Mucosa of rectum (tissue), 2 donors: Measurements from ENCODE around the gene SF3B6.

ENCODE experiments used
- H3K27ac ChIP-seq, 2 donors: one replicate each; pipeline ENCODE4 v1.7.0; 2013; ENCODE audit warnings: inconsistent platforms in 2 of 2, low read depth in 2 of 2, low read length in 2 of 2
- H3K27me3 ChIP-seq, 2 donors: one replicate each; pipeline ENCODE4 v1.7.0; 2013; ENCODE audit warnings: low read length in 2 of 2; ENCODE audit not compliant: control insufficient read depth in 2 of 2, insufficient read depth in 2 of 2
- H3K36me3 ChIP-seq, 2 donors: one replicate each; pipeline ENCODE4 v1.7.0; 2013; ENCODE audit warnings: low read length in 2 of 2; ENCODE audit not compliant: control insufficient read depth in 2 of 2, insufficient read depth in 2 of 2
- H3K4me1 ChIP-seq, 2 donors: one replicate each; pipeline ENCODE4 v1.7.0; 2013; ENCODE audit warnings: low read length in 2 of 2, mild to moderate bottlenecking in 1 of 2; ENCODE audit not compliant: control insufficient read depth in 2 of 2, insufficient read depth in 2 of 2
- H3K4me3 ChIP-seq, 2 donors: one replicate each; pipeline ENCODE4 v1.7.0; 2013; ENCODE audit warnings: low read length in 2 of 2
- H3K9ac ChIP-seq, 2 donors: one replicate each; pipeline ENCODE4 v1.7.0; 2013; ENCODE audit warnings: low read length in 2 of 2, low read depth in 1 of 2, mild to moderate bottlenecking in 1 of 2
- H3K9me3 ChIP-seq, 2 donors: one replicate each; pipeline ENCODE4 v1.7.0; 2013; ENCODE audit warnings: low read length in 2 of 2; ENCODE audit not compliant: control insufficient read depth in 2 of 2
- donor health status: healthy.
- donor health status: Normal muscosa, but diverticular disease.

Gene SF3B6, protein sequence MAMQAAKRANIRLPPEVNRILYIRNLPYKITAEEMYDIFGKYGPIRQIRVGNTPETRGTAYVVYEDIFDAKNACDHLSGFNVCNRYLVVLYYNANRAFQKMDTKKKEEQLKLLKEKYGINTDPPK

GRCh38 chr2:24075915-24076848 is at the start of gene SF3B6:
Gene SF3B6, minus strand, starts transcription at chr2:24076326. Its CDS starts 97 bp downstream, at chr2:24076229.
- Histone ChIP-seq H3K9me3 (no peaks in the 10 kb centered on the region), H3K4me1 (peaks cover 14 to 21% of the 10 kb centered on the region in 2 donors), H3K27ac (peak within 1 kb of the TSS; percentile 93 to 98), H3K27me3 (no peaks in the 10 kb centered on the region), H3K4me3 (peak within 1 kb of the TSS; percentile 87 to 98), H3K36me3 (peaks cover 27 to 30% of the 10 kb centered on the region in 2 donors), H3K9ac (peak within 1 kb of the TSS; percentile 92 to 98)

DNA sequence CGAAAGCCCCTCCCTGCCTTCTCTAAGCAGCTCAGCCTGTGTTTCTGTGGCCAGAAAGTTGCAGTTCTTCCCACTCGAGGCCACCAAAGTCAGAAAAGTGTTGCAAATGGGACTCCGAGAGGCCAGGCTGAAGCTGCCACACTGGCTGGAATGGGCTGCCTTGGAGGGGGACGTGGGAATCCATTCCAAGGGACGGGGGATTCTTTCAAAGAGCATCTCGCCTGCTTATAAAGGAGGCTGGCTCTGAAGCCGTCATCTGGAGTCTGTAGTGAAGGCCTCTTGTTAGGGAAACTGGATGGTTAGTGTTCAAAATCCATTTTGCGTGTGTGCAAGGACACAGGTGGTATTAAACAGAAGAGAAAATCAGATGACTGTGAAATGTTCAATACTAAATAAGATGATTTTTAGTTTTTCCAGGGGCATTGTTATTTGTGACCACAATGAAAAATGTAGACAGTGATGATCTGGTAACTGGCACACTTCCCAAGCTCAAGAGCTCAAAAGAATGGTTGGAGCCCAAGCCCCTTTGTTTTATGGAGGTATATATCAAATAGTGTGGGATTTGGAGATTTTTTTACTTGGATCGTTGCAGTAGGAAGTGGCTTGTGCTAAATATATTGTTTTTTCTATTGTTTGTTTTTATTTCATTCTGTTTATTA is 47.9 kb upstream of the SF3B6 start:
- Histone ChIP-seq H3K9me3 (no peaks in the 10 kb centered on the region), H3K36me3 (no peaks in the 10 kb centered on the region), H3K27me3 (no peaks in the 10 kb centered on the region), H3K27ac (peak overlapping the region; percentile 64 to 86), H3K9ac (peak overlapping the region; percentile 88 to 95), H3K4me1 (peaks cover 3 to 4% of the 10 kb centered on the region in 2 donors), H3K4me3 (peak overlapping the region; percentile 89 to 90)

GRCh38 chr2:24123195-24123921 is 47.2 kb upstream of the SF3B6 start, which contains the start of the genes FAM228B and PFN4:
Gene FAM228B, plus strand, starts transcription at chr2:24123469. Its CDS starts 893 bp downstream, at chr2:24124362.
Gene PFN4, minus strand, starts transcription at chr2:24123334. Its CDS starts 799 bp downstream, at chr2:24122535.
- no peaks in the 10 kb centered on the region for H3K9me3 ChIP-seq
- H3K4me1 ChIP-seq, result peaks cover 3 to 4% of the 10 kb centered on the region in 2 donors
- peak within 1 kb of the TSS; percentile 88 to 95 for H3K9ac ChIP-seq
- no peaks in the 10 kb centered on the region for H3K36me3 ChIP-seq
- H3K27me3 ChIP-seq, result no peaks in the 10 kb centered on the region
- H3K4me3 ChIP-seq, result peak within 1 kb of the TSS; percentile 89 to 90
- peak within 1 kb of the TSS; percentile 77 to 86 for H3K27ac ChIP-seq

GRCh38 chr2:24122366-24123194 is 46.5 kb upstream of the SF3B6 start:
- H3K4me1 ChIP-seq, result peaks cover 3 to 4% of the 10 kb centered on the region in 2 donors
- peak overlapping the region; percentile 77 to 86 for H3K27ac ChIP-seq
- H3K4me3 ChIP-seq, result peak overlapping the region; percentile 89 to 90
- H3K9ac ChIP-seq, result peak overlapping the region; percentile 88
- no peaks in the 10 kb centered on the region for H3K9me3 ChIP-seq
- H3K36me3 ChIP-seq, result no peaks in the 10 kb centered on the region
- H3K27me3 ChIP-seq, result no peaks in the 10 kb centered on the region

DNA sequence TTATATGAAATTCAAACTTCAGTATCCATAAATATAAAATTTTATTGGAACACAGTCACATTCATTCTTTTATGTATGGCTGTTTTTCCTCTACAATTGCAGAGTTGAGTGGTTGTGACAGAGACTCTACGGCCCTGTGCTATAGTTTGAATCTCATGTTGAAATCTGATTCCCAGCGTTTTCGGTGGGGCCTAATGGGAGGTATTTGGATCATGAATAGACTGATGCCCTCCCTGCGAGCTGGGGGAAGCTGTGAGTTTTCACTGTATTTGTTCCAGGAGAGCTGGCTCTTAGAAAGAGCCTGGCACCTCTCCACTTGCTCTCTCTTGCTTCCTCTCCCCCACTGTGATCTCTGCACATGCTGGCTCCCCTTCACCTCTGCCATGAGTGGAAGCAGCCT is 45.3 kb upstream of the SF3B6 start:
- H3K27ac ChIP-seq, result no peak overlapping the region
- no peaks in the 10 kb centered on the region for H3K9me3 ChIP-seq
- H3K27me3 ChIP-seq, result no peaks in the 10 kb centered on the region
- no peak overlapping the region for H3K9ac ChIP-seq
- no peaks in the 10 kb centered on the region for H3K36me3 ChIP-seq
- peaks cover 3 to 4% of the 10 kb centered on the region in 2 donors for H3K4me1 ChIP-seq
- no peak overlapping the region for H3K4me3 ChIP-seq

DNA sequence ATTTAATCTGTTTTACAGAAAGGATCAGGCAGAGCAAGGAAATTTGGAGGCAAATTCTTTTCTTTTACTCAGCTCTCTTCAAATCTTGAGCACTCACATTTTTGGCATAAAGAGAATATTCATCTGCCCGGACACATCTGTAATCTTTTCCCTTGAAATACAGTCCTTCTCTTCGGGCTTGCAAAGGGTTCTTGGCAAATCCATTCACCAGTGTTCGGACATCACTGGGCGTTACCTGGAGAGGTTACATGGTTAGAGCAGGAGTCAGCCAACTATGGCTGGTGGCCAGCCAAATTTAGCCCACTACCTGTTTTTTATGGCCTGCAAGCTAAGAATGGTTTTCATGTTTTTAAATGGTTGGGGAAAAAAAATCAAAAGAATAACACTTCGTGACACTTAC is 44.9 kb upstream of the SF3B6 start:
- Histone ChIP-seq H3K27ac (no peak overlapping the region), H3K9ac (no peak overlapping the region), H3K27me3 (no peaks in the 10 kb centered on the region)

GRCh38 chr2:24117902-24118301 is 41.8 kb upstream of the SF3B6 start:
- no peaks in the 10 kb centered on the region for H3K4me1 ChIP-seq
- no peak overlapping the region for H3K9ac ChIP-seq
- H3K4me3 ChIP-seq, result no peak overlapping the region
- H3K36me3 ChIP-seq, result no peaks in the 10 kb centered on the region
- no peaks in the 10 kb centered on the region for H3K9me3 ChIP-seq
- no peaks in the 10 kb centered on the region for H3K27me3 ChIP-seq
- H3K27ac ChIP-seq, result no peak overlapping the region

More for the DNA sequence above, 44.9 kb upstream of the SF3B6 start:
- Histone ChIP-seq H3K36me3 (no peaks in the 10 kb centered on the region), H3K4me3 (no peak overlapping the region), H3K4me1 (peaks cover 3 to 4% of the 10 kb centered on the region in 2 donors), H3K9me3 (no peaks in the 10 kb centered on the region)

DNA sequence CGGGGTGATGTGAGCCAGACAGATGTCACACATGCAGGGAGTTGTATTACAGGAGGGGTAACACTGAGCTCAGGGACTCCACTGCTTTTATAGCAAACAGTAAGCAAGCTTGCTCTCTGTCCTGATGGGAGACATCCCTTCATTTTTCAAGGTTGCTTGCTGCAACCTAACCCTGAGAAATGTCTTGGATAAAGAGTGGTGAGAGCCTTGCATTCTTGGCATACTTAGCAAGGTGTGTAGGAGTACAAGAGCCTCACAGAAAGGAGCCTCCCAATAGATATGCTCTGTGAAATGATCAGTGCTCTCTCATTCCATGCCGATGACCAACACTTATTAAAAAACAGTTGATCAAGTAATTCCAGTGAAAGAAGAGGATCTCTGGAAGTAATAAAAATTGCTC is 38.9 kb upstream of the SF3B6 start:
- no peak overlapping the region for H3K27ac ChIP-seq
- no peak overlapping the region for H3K9ac ChIP-seq
- H3K9me3 ChIP-seq, result no peaks in the 10 kb centered on the region
- no peak overlapping the region for H3K4me3 ChIP-seq
- no peaks in the 10 kb centered on the region for H3K4me1 ChIP-seq
- H3K36me3 ChIP-seq, result no peaks in the 10 kb centered on the region
- no peaks in the 10 kb centered on the region for H3K27me3 ChIP-seq

GRCh38 chr2:24111407-24111901 is 35.3 kb upstream of the SF3B6 start:
- H3K27me3 ChIP-seq, result no peaks in the 10 kb centered on the region

More at GRCh38 chr2:24111407-24111901, 35.3 kb upstream of the SF3B6 start:
- no peaks in the 10 kb centered on the region for H3K36me3 ChIP-seq
- no peaks in the 10 kb centered on the region for H3K9me3 ChIP-seq
- H3K9ac ChIP-seq, result no peak overlapping the region
- no peaks in the 10 kb centered on the region for H3K4me1 ChIP-seq
- H3K4me3 ChIP-seq, result no peak overlapping the region
- no peak overlapping the region for H3K27ac ChIP-seq
